Stimulated activated CD4-positive, alpha-beta T cell treated with anti-CD3 and anti-CD28 coated beads, Interleukin-15, amount 100 ng/mL, for 1 hour (primary cell): ENCODE data around the gene ANG.

ENCODE experiments used
- DNase-seq, 2 donors: peaks; one replicate each; pipeline ENCODE4 v3.0.0-alpha.2; 2020; ENCODE audit warnings: low read depth in 1 of 2, low spot score in 1 of 2

Gene ANG

DNA sequence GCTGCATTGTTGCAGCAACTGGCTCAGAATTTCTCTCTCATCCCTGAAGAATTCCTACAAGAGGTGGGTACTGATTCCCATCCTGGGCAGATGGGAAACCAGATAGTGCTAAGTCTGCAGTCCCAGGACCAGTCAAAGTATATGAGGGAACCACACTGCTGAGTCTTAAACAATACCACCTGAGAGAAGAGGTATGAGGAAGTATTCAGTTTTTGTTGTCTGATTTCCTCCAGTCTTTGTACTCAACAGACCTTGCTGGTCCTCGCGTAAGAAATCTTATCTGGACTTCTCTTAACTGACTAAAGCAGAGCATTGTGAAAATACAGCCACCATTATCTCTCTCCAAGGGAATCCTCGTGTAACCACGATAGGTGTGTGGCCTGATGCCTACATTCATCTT lies 53.6 kb downstream of the ANG start:
- DNase-seq = no peak

- DNase-seq = no peak
These were observed 55.0 kb downstream of the ANG start for GRCh38 chr14:20743556-20743955.
